Measurements from ENCODE around the gene DMD. TPM values are rescaled to one million over a fixed set of nuclear protein-coding genes. Genes with fewer than 3 reads are reported as not detected.

Gene DMD
- total RNA-seq, 1 experiment from 2014 or later, result 2.2 TPM

- intact Hi-C loops (cut with micrococcal nuclease; ENCODE audit: unreplicated experiment), result no loop called here
- no peak for TF ChIP-seq SIN3A (IDR thresholded peaks at IDR 0.05; ENCODE audit: borderline replicate concordance, insufficient read depth, low read depth, low read length)
- TF ChIP-seq REST (IDR thresholded peaks at IDR 0.05; ENCODE audit: insufficient read depth in 1 of 2, low read depth in 2 of 2, low read length in 1 of 2), result no peak
- no peak for TF ChIP-seq CTCF (IDR thresholded peaks at IDR 0.05)
- no peak for TF ChIP-seq POLR2AphosphoS5 (IDR thresholded peaks at IDR 0.05; ENCODE audit: low read depth, low read length)
- TF ChIP-seq TCF7L2 (IDR thresholded peaks at IDR 0.05; ENCODE audit: low read depth, low read length), result no peak
- ATAC-seq, result no peak
Observed at GRCh38 chrX:31316340-31316991, 1894.9 kb downstream of the DMD start.

GRCh38 chrX:31314921-31315320, 1896.4 kb downstream of the DMD start:
- ChIA-PET CTCF (no interaction called here), POLR2A (no interaction called here)
- no peak for ATAC-seq
- Histone ChIP-seq H3K36me3 (ENCODE audit: control insufficient read depth, insufficient read depth, low read length) (no peaks in the 10 kb centered on the region), H3K4me3 (ENCODE audit: low read depth in 2 of 2, low read length in 2 of 2) (no peak overlapping the region), H3K9me3 (ENCODE audit: control insufficient read depth, insufficient read depth, low read depth, low read length) (no peaks in the 10 kb centered on the region), H3K27ac (ENCODE audit: low read length) (no peak overlapping the region), H3K27me3 (ENCODE audit: control insufficient read depth, insufficient read depth, low read length) (no peaks in the 10 kb centered on the region), H3K4me1 (ENCODE audit: control insufficient read depth, insufficient read depth, low read length) (no peaks in the 10 kb centered on the region)
- DNase-seq (ENCODE audit: low read depth, low spot score), result no peak
- no TSS peak for BruUV-seq (replicated peaks)
- intact Hi-C loops (cut with micrococcal nuclease; ENCODE audit: unreplicated experiment) (no loop called here), in situ Hi-C loops (cut with HindIII; ENCODE audit: low pct_unique_long_range_greater_than_20kb, low sequenced_read_pairs) (no loop called here)
- TF ChIP-seq REST (IDR thresholded peaks at IDR 0.05; ENCODE audit: insufficient read depth in 1 of 2, low read depth in 2 of 2, low read length in 1 of 2) (no peak), SIN3A (IDR thresholded peaks at IDR 0.05; ENCODE audit: borderline replicate concordance, insufficient read depth, low read depth, low read length) (no peak), TCF7L2 (IDR thresholded peaks at IDR 0.05; ENCODE audit: low read depth, low read length) (no peak), POLR2AphosphoS5 (IDR thresholded peaks at IDR 0.05; ENCODE audit: low read depth, low read length) (no peak), CTCF (IDR thresholded peaks at IDR 0.05) (no peak)

More at GRCh38 chrX:31316340-31316991, 1894.9 kb downstream of the DMD start:
- POLR2A ChIA-PET, result interaction anchor here (0.6 kb wide), 1 partner anchor 84 kb away, joined by 3 read pairs; no protein-coding TSS in a partner anchor
- Histone ChIP-seq H3K27ac (ENCODE audit: low read length) (no peak overlapping the region), H3K36me3 (ENCODE audit: control insufficient read depth, insufficient read depth, low read length) (no peaks in the 10 kb centered on the region), H3K4me1 (ENCODE audit: control insufficient read depth, insufficient read depth, low read length) (no peaks in the 10 kb centered on the region), H3K9me3 (ENCODE audit: control insufficient read depth, insufficient read depth, low read depth, low read length) (no peaks in the 10 kb centered on the region), H3K4me3 (ENCODE audit: low read depth in 2 of 2, low read length in 2 of 2) (no peak overlapping the region), H3K27me3 (ENCODE audit: control insufficient read depth, insufficient read depth, low read length) (no peaks in the 10 kb centered on the region)
- in situ Hi-C loops (cut with HindIII; ENCODE audit: low pct_unique_long_range_greater_than_20kb, low sequenced_read_pairs), result no loop called here
- no peak for DNase-seq (ENCODE audit: low read depth, low spot score)
- no TSS peak for BruUV-seq (replicated peaks)
- CTCF ChIA-PET, result no interaction called here

Measured in Panc1 (cell line).